ENCODE results near the gene PPIB.

PPIB gene

GRCh38 chr15:64162869-64163658, at the start of gene PPIB:
PPIB (minus strand) TSS chr15:64163022; CDS start chr15:64162986, 36 bp downstream.
- DNase-seq (ENCODE audit: low spot score) = peak; percentile 98

GRCh38 chr15:64211696-64212095, 48.9 kb upstream of the PPIB start:
- DNase-seq (ENCODE audit: low spot score) = no peak

- no peak for DNase-seq (ENCODE audit: low spot score)
Measured at GRCh38 chr15:64210371-64210770, 47.5 kb upstream of the PPIB start.

- DNase-seq (ENCODE audit: low spot score) = peak; percentile 11
Measured at GRCh38 chr15:64209680-64210334, 47.0 kb upstream of the PPIB start.

- no peak for DNase-seq (ENCODE audit: low spot score)
Measured at GRCh38 chr15:64205202-64205601, 42.4 kb upstream of the PPIB start.

- DNase-seq (ENCODE audit: low spot score) = no peak
Measured at GRCh38 chr15:64197425-64197824, 34.6 kb upstream of the PPIB start.

- DNase-seq (ENCODE audit: low spot score) = no peak
Measured at GRCh38 chr15:64193971-64194370, 31.1 kb upstream of the PPIB start.

GRCh38 chr15:64191971-64192830, 29.4 kb upstream of the PPIB start:
- DNase-seq (ENCODE audit: low spot score) = no peak

GRCh38 chr15:64187396-64188191, 24.8 kb upstream of the PPIB start:
- no peak for DNase-seq (ENCODE audit: low spot score)

- DNase-seq (ENCODE audit: low spot score) = no peak
Measured at GRCh38 chr15:64185146-64185911, 22.5 kb upstream of the PPIB start.

- DNase-seq (ENCODE audit: low spot score) = no peak
Measured at GRCh38 chr15:64182859-64183370, 20.1 kb upstream of the PPIB start.

GRCh38 chr15:64180235-64180824, 17.5 kb upstream of the PPIB start:
- no peak for DNase-seq (ENCODE audit: low spot score)

GRCh38 chr15:64166102-64166890, 3.5 kb upstream of the PPIB start:
- no peak for DNase-seq (ENCODE audit: low spot score)

GRCh38 chr15:64164436-64164835, 1.6 kb upstream of the PPIB start:
- no peak for DNase-seq (ENCODE audit: low spot score)

GRCh38 chr15:64163659-64164362, 989 bp upstream of the PPIB start:
- no peak for DNase-seq (ENCODE audit: low spot score)

GRCh38 chr15:64162478-64162868, 349 bp downstream of the PPIB start:
- no peak for DNase-seq (ENCODE audit: low spot score)

- DNase-seq (ENCODE audit: low spot score) = no peak
Measured at GRCh38 chr15:64161688-64162477, 939 bp downstream of the PPIB start.
